Esophagus squamous epithelium (tissue), 4 donors: ENCODE measurements around the gene C1orf232.

Source experiments
- CTCF ChIP-seq, 6 experiments: fragments of 450-650 bp in 4 of 6; fragments of 200-600 bp in 2 of 6; sonication (generic) in 2 of 6; IDR thresholded peaks; one replicate each; pipeline ENCODE4 v1.5.1; 2016 to 2019; ENCODE audit warnings: antibody characterized with exemption in 6 of 6, mild to moderate bottlenecking in 4 of 6, moderate library complexity in 4 of 6
- POLR2A ChIP-seq, 4 donors: fragments of 450-650 bp; IDR thresholded peaks; one replicate each; pipeline ENCODE4 v1.6.1; 2017; ENCODE audit warnings: antibody characterized with exemption in 4 of 4, mild to moderate bottlenecking in 4 of 4, moderate library complexity in 3 of 4

DNA sequence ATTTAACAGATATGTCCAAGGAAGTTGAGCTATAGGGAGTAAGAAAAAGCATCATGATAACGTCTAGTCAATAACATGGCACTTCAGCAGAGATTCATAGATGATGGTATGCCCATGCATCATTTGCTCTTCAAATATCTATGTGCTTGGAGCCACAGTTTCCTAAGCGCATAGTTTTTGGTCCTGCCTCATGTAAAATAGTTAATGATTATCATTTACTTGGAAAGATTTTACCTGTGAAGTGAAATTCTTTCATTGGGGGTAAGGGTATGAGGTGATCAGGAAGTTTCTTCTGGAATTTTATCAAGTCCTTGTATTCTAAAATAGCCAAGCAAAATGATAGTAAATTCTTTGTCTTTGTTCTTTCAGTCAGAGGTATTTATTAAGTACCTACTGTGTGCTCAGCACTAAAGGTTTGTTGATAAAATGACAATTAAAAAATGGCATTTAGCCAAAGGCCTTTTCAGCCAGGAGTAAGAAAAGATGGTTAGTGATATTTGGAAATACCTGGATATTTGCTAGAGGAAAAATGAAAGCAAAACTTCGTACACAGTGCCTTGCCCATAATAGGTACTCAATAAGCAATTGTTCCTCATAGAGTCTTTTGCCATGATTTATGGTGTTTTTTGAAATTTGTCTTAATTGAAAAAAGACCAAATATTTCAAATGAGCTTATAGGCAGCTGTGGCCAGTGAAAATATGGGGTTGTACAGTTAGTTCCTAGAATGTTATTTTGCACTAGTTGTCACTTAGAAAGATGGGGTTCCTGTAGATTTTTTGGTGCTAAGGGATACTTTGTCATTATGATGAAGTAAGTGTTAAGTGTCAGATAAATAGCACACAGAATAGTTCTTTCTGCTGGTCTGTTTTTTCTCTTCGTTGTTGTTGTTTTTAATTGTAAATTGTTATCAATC, 44.1 kb downstream of the C1orf232 start:
- TF ChIP-seq CTCF (IDR thresholded peaks at IDR 0.05) (no peak), POLR2A (IDR thresholded peaks at IDR 0.05) (no peak)
